HepG2 (cell line): Measurements from ENCODE around the gene KPNA3. TPM values are rescaled to one million over a fixed set of nuclear protein-coding genes. Genes with fewer than 3 reads are reported as not detected.

ENCODE experiments used
- ADNP ChIP-seq: sonication (generic); formaldehyde crosslinking; IDR thresholded peaks from 2 replicates; pipeline ENCODE4 v1.4.0; 2020; ENCODE audit warnings: missing genetic modification reagents
- ATAD3A ChIP-seq: sonication (generic); formaldehyde crosslinking; IDR thresholded peaks from 2 replicates; pipeline ENCODE4 v1.4.0; 2020; ENCODE audit warnings: missing genetic modification reagents
- ATF3 ChIP-seq: sonication (generic); formaldehyde crosslinking; IDR thresholded peaks from 2 replicates; pipeline ENCODE4 v1.4.0; 2020; ENCODE audit warnings: missing genetic modification reagents
- FUBP1 ChIP-seq: sonication (generic); formaldehyde crosslinking; IDR thresholded peaks from 2 replicates; pipeline ENCODE4 v1.5.1; 2020; ENCODE audit warnings: missing genetic modification reagents, mild to moderate bottlenecking, borderline replicate concordance
- IKZF5 ChIP-seq: IDR thresholded peaks from 2 replicates; pipeline ENCODE4 v1.6.1; 2018; ENCODE audit warnings: missing genetic modification reagents, mild to moderate bottlenecking, missing compliant biosample characterization
- POLR2G ChIP-seq: fragments of 200-400 bp; formaldehyde crosslinking; IDR thresholded peaks from 2 replicates; pipeline ENCODE4 v1.6.1; 2018; ENCODE audit warnings: mild to moderate bottlenecking, low read depth, low read length, moderate library complexity
- RBM39 ChIP-seq: fragments of 200-400 bp; formaldehyde crosslinking; IDR thresholded peaks from one replicate; pipeline ENCODE4 v1.6.1; 2018; ENCODE audit warnings: antibody characterized with exemption, mild to moderate bottlenecking, low read depth, low read length; ENCODE audit not compliant: poor library complexity, severe bottlenecking
- SRSF4 ChIP-seq: fragments of 200-400 bp; formaldehyde crosslinking; IDR thresholded peaks from one replicate; pipeline ENCODE4 v1.6.1; 2018; ENCODE audit warnings: mild to moderate bottlenecking, low read depth, low read length, moderate library complexity; ENCODE audit not compliant: poor library complexity, severe bottlenecking
- TCF7L2 ChIP-seq: IDR thresholded peaks from 2 replicates; pipeline ENCODE4 v1.6.1; 2011; ENCODE audit warnings: mild to moderate bottlenecking, low read depth, low read length, moderate library complexity
- ZNF430 ChIP-seq: sonication (generic); formaldehyde crosslinking; IDR thresholded peaks from 2 replicates; pipeline ENCODE4 v1.9.0; 2021; ENCODE audit warnings: mild to moderate bottlenecking, missing genetic modification reagents
- ZNF530 ChIP-seq: sonication (generic); formaldehyde crosslinking; IDR thresholded peaks from 2 replicates; pipeline ENCODE4 v1.5.0; 2020; ENCODE audit warnings: low read depth, mild to moderate bottlenecking, missing genetic modification reagents
- ZSCAN29 ChIP-seq: sonication (generic); formaldehyde crosslinking; conservative IDR thresholded peaks from 2 replicates; pipeline ENCODE4 v1.4.0; 2020; ENCODE audit warnings: mild to moderate bottlenecking, missing genetic modification reagents
- polyA plus RNA-seq, 8 experiments: library from polyadenylated mRNA; depleted of rRNA in 3 of 8; stranded (reverse) in 7 of 8; unstranded in 1 of 8; fragments of >200 nt; fragmentation: Illumina TruSeq in 4 of 8; extraction: Trizol in 4 of 8; gene quantifications; 2 replicates each; pipeline versions ENCODE4 v1.2.1 to v1.2.3, GENCODE V29; 2011 to 2016; ENCODE audit warnings: low read depth in 4 of 8, missing spikeins in 1 of 8, mixed read lengths in 1 of 8; ENCODE audit not compliant: insufficient read depth in 1 of 8
- total RNA-seq, 5 experiments: library from RNA; depleted of rRNA; stranded (reverse); fragments of >200 nt; fragmentation: Illumina TruSeq; extraction: Trizol; gene quantifications; 2 replicates each; pipeline ENCODE4 v1.2.3, GENCODE V29; 2016; ENCODE audit warnings: low read depth in 1 of 5
- TF ChIP-seq, protein P1 (sequence below): sonication (generic); formaldehyde crosslinking; IDR thresholded peaks from 2 replicates; pipeline ENCODE4 v1.4.0; 2020; ENCODE audit warnings: low read depth, mild to moderate bottlenecking, missing genetic modification reagents
- TF ChIP-seq, protein P2 (sequence below): IDR thresholded peaks from 2 replicates; pipeline ENCODE4 v1.6.1; 2012; ENCODE audit warnings: low read depth, low read length, improper control_type of control experiment
- TF ChIP-seq, protein P3 (sequence below): sonication (generic); formaldehyde crosslinking; IDR thresholded peaks from 2 replicates; pipeline ENCODE4 v1.5.1; 2020; ENCODE audit warnings: missing genetic modification reagents, mild to moderate bottlenecking, borderline replicate concordance
- TF ChIP-seq, protein P4 (sequence below): IDR thresholded peaks from 2 replicates; pipeline ENCODE4 v1.4.0; 2020; ENCODE audit warnings: mild to moderate bottlenecking, missing genetic modification reagents

The KPNA3 gene
- total and polyA plus RNA-seq, 2 of the 13 experiments (the other 11 are each of a cell fraction or from before 2014, with no cell fraction given) = 13.0 to 28.9 TPM

GRCh38 chr13:49690995-49691784 lies 101.3 kb downstream of the KPNA3 start, which contains the start of gene EBPL (continued):
- TF ChIP-seq, protein P1, sequence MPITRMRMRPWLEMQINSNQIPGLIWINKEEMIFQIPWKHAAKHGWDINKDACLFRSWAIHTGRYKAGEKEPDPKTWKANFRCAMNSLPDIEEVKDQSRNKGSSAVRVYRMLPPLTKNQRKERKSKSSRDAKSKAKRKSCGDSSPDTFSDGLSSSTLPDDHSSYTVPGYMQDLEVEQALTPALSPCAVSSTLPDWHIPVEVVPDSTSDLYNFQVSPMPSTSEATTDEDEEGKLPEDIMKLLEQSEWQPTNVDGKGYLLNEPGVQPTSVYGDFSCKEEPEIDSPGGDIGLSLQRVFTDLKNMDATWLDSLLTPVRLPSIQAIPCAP (CRISPR knock-in tag) = no peak
- TF ChIP-seq FUBP1 = no peak
- no peak for TF ChIP-seq ATAD3A (CRISPR knock-in tag)
- TF ChIP-seq, protein P2, sequence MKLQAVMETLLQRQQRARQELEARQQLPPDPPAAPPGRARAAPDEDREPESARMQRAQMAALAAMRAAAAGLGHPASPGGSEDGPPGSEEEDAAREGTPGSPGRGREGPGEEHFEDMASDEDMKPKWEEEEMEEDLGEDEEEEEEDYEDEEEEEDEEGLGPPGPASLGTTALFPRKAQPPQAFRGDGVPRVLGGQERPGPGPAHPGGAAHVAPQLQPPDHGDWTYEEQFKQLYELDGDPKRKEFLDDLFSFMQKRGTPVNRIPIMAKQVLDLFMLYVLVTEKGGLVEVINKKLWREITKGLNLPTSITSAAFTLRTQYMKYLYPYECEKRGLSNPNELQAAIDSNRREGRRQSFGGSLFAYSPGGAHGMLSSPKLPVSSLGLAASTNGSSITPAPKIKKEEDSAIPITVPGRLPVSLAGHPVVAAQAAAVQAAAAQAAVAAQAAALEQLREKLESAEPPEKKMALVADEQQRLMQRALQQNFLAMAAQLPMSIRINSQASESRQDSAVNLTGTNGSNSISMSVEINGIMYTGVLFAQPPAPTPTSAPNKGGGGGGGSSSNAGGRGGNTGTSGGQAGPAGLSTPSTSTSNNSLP = no peak
- no peak for TF ChIP-seq ATF3 (CRISPR knock-in tag)
- TF ChIP-seq, protein P3, sequence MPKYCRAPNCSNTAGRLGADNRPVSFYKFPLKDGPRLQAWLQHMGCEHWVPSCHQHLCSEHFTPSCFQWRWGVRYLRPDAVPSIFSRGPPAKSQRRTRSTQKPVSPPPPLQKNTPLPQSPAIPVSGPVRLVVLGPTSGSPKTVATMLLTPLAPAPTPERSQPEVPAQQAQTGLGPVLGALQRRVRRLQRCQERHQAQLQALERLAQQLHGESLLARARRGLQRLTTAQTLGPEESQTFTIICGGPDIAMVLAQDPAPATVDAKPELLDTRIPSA (CRISPR knock-in tag) = 0 out of 2 replicates have a peak, but pooled peaks have one; percentile 49
- TF ChIP-seq, protein P4, sequence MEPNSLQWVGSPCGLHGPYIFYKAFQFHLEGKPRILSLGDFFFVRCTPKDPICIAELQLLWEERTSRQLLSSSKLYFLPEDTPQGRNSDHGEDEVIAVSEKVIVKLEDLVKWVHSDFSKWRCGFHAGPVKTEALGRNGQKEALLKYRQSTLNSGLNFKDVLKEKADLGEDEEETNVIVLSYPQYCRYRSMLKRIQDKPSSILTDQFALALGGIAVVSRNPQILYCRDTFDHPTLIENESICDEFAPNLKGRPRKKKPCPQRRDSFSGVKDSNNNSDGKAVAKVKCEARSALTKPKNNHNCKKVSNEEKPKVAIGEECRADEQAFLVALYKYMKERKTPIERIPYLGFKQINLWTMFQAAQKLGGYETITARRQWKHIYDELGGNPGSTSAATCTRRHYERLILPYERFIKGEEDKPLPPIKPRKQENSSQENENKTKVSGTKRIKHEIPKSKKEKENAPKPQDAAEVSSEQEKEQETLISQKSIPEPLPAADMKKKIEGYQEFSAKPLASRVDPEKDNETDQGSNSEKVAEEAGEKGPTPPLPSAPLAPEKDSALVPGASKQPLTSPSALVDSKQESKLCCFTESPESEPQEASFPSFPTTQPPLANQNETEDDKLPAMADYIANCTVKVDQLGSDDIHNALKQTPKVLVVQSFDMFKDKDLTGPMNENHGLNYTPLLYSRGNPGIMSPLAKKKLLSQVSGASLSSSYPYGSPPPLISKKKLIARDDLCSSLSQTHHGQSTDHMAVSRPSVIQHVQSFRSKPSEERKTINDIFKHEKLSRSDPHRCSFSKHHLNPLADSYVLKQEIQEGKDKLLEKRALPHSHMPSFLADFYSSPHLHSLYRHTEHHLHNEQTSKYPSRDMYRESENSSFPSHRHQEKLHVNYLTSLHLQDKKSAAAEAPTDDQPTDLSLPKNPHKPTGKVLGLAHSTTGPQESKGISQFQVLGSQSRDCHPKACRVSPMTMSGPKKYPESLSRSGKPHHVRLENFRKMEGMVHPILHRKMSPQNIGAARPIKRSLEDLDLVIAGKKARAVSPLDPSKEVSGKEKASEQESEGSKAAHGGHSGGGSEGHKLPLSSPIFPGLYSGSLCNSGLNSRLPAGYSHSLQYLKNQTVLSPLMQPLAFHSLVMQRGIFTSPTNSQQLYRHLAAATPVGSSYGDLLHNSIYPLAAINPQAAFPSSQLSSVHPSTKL (CRISPR knock-in tag) = peak; percentile 68; the same call in 1 of the 2 replicates
- TF ChIP-seq TCF7L2 = no peak
- no peak; the same call in none of the 2 replicates for TF ChIP-seq IKZF5 (CRISPR knock-in tag)
- no peak for TF ChIP-seq ZSCAN29 (CRISPR knock-in tag)
- no peak for TF ChIP-seq SRSF4
- peak; percentile 53 for TF ChIP-seq RBM39
- TF ChIP-seq ZNF430 = peak; percentile 88; the same call in 1 of the 2 replicates
- no peak for TF ChIP-seq ADNP (CRISPR knock-in tag)
- TF ChIP-seq ZNF530 = no peak
- TF ChIP-seq POLR2G = peak; percentile 94
